Left lung (tissue), 10 donors: ENCODE data around the gene GAPDHS. TPM values are rescaled to one million over a fixed set of nuclear protein-coding genes. Genes with fewer than 3 reads are reported as not detected.

Experiments
- ATAC-seq: fragments of 200-7000 bp; cut with Tn5 transposase; one replicate; pipeline ENCODE4 v1.9.1; 2020; ENCODE audit warnings: moderate library complexity
- DNase-seq, 4 donors: peaks; one replicate each; pipeline ENCODE4 v3.0.0-alpha.2; 2013 to 2020
- H3K27ac ChIP-seq, 2 donors: fragments of 200-600 bp; sonication (generic) in 1 of 2; one replicate each; pipeline versions ENCODE4 v1.5.0 to v1.8.0; 2020 to 2021
- H3K27me3 ChIP-seq, 2 donors: fragments of 200-600 bp; sonication (generic) in 1 of 2; one replicate each; pipeline versions ENCODE4 v1.5.0 to v1.8.0; 2020 to 2021
- H3K36me3 ChIP-seq, 2 donors: fragments of 200-600 bp; sonication (generic) in 1 of 2; one replicate each; pipeline versions ENCODE4 v1.5.0 to v1.8.0; 2020 to 2021
- H3K4me1 ChIP-seq, 2 donors: fragments of 200-600 bp; one replicate each; pipeline ENCODE4 v1.8.0; 2021
- H3K4me3 ChIP-seq, 2 donors: fragments of 200-600 bp; sonication (generic) in 1 of 2; one replicate each; pipeline versions ENCODE4 v1.5.0 to v1.8.0; 2020 to 2021; ENCODE audit warnings: mild to moderate bottlenecking in 1 of 2
- H3K9me3 ChIP-seq, 2 donors: fragments of 200-600 bp; sonication (generic) in 1 of 2; one replicate each; pipeline versions ENCODE4 v1.5.0 to v1.8.0; 2020 to 2021
- intact Hi-C, 2 donors: fragments of 100-400 bp; cut with DNase I; formaldehyde crosslinking; loops; one replicate each; pipeline versions ENCODE4 v1.11.2 to v1.14.2; 2022
- polyA plus RNA-seq, 6 donors: library from polyadenylated mRNA; unstranded; fragments of 120-200 nt; gene quantifications; one replicate each; pipeline ENCODE4 v1.2.1, GENCODE V29; 2013; ENCODE audit not compliant: insufficient read length in 6 of 6
- total RNA-seq, 2 donors: library from RNA; stranded (reverse); fragmentation: NEBNext Ultra II Directional; extraction: Animal tissue kit (Norgen Biotek cat#: 25700); gene quantifications; one replicate each; pipeline ENCODE4 v1.2.1, GENCODE V29; 2021
- TF ChIP-seq, protein P1 (sequence below), 2 donors: fragments of 200-600 bp; sonication (generic) in 1 of 2; IDR thresholded peaks; one replicate each; pipeline versions ENCODE4 v1.5.0 to v1.8.0; 2021; ENCODE audit warnings: antibody characterized with exemption in 2 of 2
- donor health status: DM: no; HTN: yes; CAD: no.
- donor health status: DM: no; HTN: no; CAD: no.

The GAPDHS gene
- total and polyA plus RNA-seq, 8 donors, result not detected

GRCh38 chr19:35562336-35562735 lies 29.1 kb downstream of the GAPDHS start:
- DNase-seq, result no peak
- TF ChIP-seq, protein P1, sequence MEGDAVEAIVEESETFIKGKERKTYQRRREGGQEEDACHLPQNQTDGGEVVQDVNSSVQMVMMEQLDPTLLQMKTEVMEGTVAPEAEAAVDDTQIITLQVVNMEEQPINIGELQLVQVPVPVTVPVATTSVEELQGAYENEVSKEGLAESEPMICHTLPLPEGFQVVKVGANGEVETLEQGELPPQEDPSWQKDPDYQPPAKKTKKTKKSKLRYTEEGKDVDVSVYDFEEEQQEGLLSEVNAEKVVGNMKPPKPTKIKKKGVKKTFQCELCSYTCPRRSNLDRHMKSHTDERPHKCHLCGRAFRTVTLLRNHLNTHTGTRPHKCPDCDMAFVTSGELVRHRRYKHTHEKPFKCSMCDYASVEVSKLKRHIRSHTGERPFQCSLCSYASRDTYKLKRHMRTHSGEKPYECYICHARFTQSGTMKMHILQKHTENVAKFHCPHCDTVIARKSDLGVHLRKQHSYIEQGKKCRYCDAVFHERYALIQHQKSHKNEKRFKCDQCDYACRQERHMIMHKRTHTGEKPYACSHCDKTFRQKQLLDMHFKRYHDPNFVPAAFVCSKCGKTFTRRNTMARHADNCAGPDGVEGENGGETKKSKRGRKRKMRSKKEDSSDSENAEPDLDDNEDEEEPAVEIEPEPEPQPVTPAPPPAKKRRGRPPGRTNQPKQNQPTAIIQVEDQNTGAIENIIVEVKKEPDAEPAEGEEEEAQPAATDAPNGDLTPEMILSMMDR (IDR thresholded peaks at IDR 0.05), result no peak
- H3K9me3 ChIP-seq, result no peaks in the 10 kb centered on the region
- intact Hi-C loops, result no loop called here
- peaks cover 13 to 80% of the 10 kb centered on the region in 2 donors for H3K27me3 ChIP-seq
- no peak overlapping the region for H3K4me3 ChIP-seq
- H3K4me1 ChIP-seq, result peaks cover 0 to 8% of the 10 kb centered on the region in 2 donors
- no peaks in the 10 kb centered on the region for H3K36me3 ChIP-seq
- no peak for ATAC-seq
- no peak overlapping the region for H3K27ac ChIP-seq

- ATAC-seq, result no peak
- no peaks in the 10 kb centered on the region for H3K9me3 ChIP-seq
- H3K36me3 ChIP-seq, result no peaks in the 10 kb centered on the region
- no peak for DNase-seq
- H3K27me3 ChIP-seq, result peaks cover 13 to 75% of the 10 kb centered on the region in 2 donors
- intact Hi-C loops, result no loop called here
- H3K4me1 ChIP-seq, result peaks cover 0 to 8% of the 10 kb centered on the region in 2 donors
- TF ChIP-seq, protein P1 (IDR thresholded peaks at IDR 0.05), result no peak
- no peak overlapping the region for H3K4me3 ChIP-seq
- no peak overlapping the region for H3K27ac ChIP-seq
Observed at GRCh38 chr19:35562776-35563175, 29.5 kb downstream of the GAPDHS start.

- Histone ChIP-seq H3K27ac (no peak within 1 kb of the TSS), H3K36me3 (no peaks in the 10 kb centered on the region), H3K9me3 (no peaks in the 10 kb centered on the region), H3K27me3 (peaks cover 9 to 75% of the 10 kb centered on the region in 2 donors), H3K4me3 (no peak within 1 kb of the TSS), H3K4me1 (peaks cover 0 to 3% of the 10 kb centered on the region in 2 donors)
- intact Hi-C loops, result no loop called here
- DNase-seq (no peak), ATAC-seq (no peak)
- TF ChIP-seq, protein P1 (IDR thresholded peaks at IDR 0.05), result no peak
Observed at GRCh38 chr19:35563207-35563829, 30.1 kb downstream of the GAPDHS start, which contains the start of gene ATP4A. TSS of gene ATP4A (minus strand) at chr19:35563658. CDS start at chr19:35563629, 29 bp downstream.

DNA sequence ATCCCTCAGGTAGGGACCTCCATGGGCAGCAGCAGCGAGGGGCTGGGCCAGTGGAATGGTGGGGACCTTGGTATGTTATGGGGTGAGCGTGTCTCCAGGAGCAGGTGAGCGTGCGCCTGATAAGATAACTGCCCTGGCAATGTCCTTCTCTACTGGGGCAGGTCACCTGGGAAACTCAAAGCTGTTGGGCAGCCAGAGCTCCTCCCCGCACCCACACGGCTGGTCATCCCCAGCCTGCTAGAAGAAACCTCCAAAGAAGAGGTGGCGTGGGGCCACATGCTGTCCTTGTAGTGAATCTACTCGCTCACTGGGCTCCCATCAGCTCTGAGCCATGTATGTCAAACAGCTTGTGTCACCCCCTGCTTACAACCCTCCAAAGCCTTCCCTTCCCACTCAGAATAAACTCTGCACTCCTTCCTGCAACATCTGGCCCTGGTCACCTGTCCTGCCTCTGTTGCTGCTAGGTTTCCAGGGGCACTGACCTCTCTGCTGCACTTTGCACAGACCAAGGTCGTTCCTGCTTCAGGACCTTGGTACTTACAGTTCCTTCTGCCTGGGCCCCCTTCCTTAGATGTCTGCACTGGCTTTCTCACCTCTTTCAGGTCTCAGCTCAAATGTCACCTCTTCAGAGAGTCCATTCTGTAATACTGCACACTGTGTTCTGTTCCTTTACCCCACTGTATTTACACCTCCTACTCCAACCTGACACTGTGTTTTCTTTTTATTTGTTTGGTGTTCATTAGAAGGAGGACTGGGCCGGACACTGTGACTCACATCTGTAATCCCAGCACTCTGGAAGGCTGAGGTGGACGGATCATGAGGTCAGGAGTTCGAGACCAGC lies 32.0 kb downstream of the GAPDHS start:
- ATAC-seq (no peak), DNase-seq (no peak)
- H3K4me1 ChIP-seq, result no peaks in the 10 kb centered on the region
- H3K36me3 ChIP-seq, result no peaks in the 10 kb centered on the region
- H3K27me3 ChIP-seq, result peaks cover 0 to 75% of the 10 kb centered on the region in 2 donors
- H3K27ac ChIP-seq, result no peak overlapping the region
- intact Hi-C loops, result no loop called here
- H3K4me3 ChIP-seq, result no peak overlapping the region
- TF ChIP-seq, protein P1 (IDR thresholded peaks at IDR 0.05), result no peak
- no peaks in the 10 kb centered on the region for H3K9me3 ChIP-seq

GRCh38 chr19:35566738-35567137 lies 33.5 kb downstream of the GAPDHS start:
- TF ChIP-seq, protein P1 (IDR thresholded peaks at IDR 0.05), result no peak

More at GRCh38 chr19:35566738-35567137, 33.5 kb downstream of the GAPDHS start:
- DNase-seq, result no peak
- no peak overlapping the region for H3K27ac ChIP-seq
- no peaks in the 10 kb centered on the region for H3K36me3 ChIP-seq
- H3K4me1 ChIP-seq, result no peaks in the 10 kb centered on the region
- intact Hi-C loops, result no loop called here
- H3K4me3 ChIP-seq, result no peak overlapping the region
- no peak for ATAC-seq
- peaks cover 0 to 63% of the 10 kb centered on the region in 2 donors for H3K27me3 ChIP-seq
- H3K9me3 ChIP-seq, result no peaks in the 10 kb centered on the region
